OCI-LY3 (cell line): ENCODE data around the gene TRIP11.

Experiments used
- H2AFZ ChIP-seq: fragments of 200-600, 300-600 bp; shearing (Covaris generic); 2 replicates; pipeline ENCODE4 v1.6.0; 2014; ENCODE audit warnings: antibody characterized with exemption, low read depth, low read length
- H3K27ac ChIP-seq: fragments of 200-600, 300-600 bp; sonication (generic); 2 replicates; pipeline ENCODE4 v1.5.1; 2014; ENCODE audit warnings: mild to moderate bottlenecking, low read length, moderate library complexity, mixed read lengths
- H3K27me3 ChIP-seq: fragments of 200-600, 300-600 bp; sonication (generic); 2 replicates; pipeline ENCODE4 v1.6.1; 2014; ENCODE audit warnings: low read depth, low read length, mixed read lengths
- H3K36me3 ChIP-seq: fragments of 200-600, 300-600 bp; sonication (generic); replicated peaks from 2 replicates; pipeline ENCODE3; 2014; ENCODE audit warnings: low read depth, low read length, mixed read lengths
- H3K4me1 ChIP-seq: fragments of 300-600, 200-600 bp; sonication (generic); 2 replicates; pipeline ENCODE4 v1.6.1; 2014; ENCODE audit warnings: low read length, mixed read lengths
- H3K4me2 ChIP-seq: fragments of 200-600, 300-600 bp; sonication (generic); 2 replicates; pipeline ENCODE4 v1.6.1; 2014; ENCODE audit warnings: low read length, mixed read lengths
- H3K4me3 ChIP-seq: fragments of 300-600, 200-600 bp; sonication (generic); 2 replicates; pipeline ENCODE4 v1.5.1; 2014; ENCODE audit warnings: antibody characterized with exemption, mild to moderate bottlenecking, low read length, moderate library complexity
- H3K79me2 ChIP-seq: fragments of 300-600, 200-600 bp; shearing (Covaris generic); 2 replicates; pipeline ENCODE4 v1.6.1; 2014; ENCODE audit warnings: mild to moderate bottlenecking, low read length, mixed read lengths
- H3K9ac ChIP-seq: fragments of 300-600, 200-600 bp; shearing (Covaris generic); 2 replicates; pipeline ENCODE4 v1.6.0; 2014; ENCODE audit warnings: mild to moderate bottlenecking, low read length, moderate library complexity
- H3K9me3 ChIP-seq: fragments of 200-600, 300-600 bp; shearing (Covaris generic); 2 replicates; pipeline ENCODE4 v1.6.1; 2014; ENCODE audit warnings: low read length, mixed read lengths; ENCODE audit not compliant: insufficient read depth
- H4K20me1 ChIP-seq: fragments of 200-600, 300-600 bp; sonication (generic); 2 replicates; pipeline ENCODE4 v1.6.1; 2016; ENCODE audit warnings: low read length, mixed read lengths; ENCODE audit not compliant: insufficient read depth
- EZH2phosphoT487 ChIP-seq: fragments of 200-600 bp; shearing (Covaris generic); IDR thresholded peaks from 2 replicates; pipeline ENCODE4 v1.6.1; 2018; ENCODE audit warnings: antibody characterized with exemption, mixed run types, low read depth
- TF ChIP-seq, protein P1 (sequence below): fragments of 200-600, 300-600 bp; sonication (generic); IDR thresholded peaks from 2 replicates; pipeline ENCODE4 v1.5.1; 2014; ENCODE audit warnings: antibody characterized with exemption, low read length, low read depth

Gene TRIP11

DNA sequence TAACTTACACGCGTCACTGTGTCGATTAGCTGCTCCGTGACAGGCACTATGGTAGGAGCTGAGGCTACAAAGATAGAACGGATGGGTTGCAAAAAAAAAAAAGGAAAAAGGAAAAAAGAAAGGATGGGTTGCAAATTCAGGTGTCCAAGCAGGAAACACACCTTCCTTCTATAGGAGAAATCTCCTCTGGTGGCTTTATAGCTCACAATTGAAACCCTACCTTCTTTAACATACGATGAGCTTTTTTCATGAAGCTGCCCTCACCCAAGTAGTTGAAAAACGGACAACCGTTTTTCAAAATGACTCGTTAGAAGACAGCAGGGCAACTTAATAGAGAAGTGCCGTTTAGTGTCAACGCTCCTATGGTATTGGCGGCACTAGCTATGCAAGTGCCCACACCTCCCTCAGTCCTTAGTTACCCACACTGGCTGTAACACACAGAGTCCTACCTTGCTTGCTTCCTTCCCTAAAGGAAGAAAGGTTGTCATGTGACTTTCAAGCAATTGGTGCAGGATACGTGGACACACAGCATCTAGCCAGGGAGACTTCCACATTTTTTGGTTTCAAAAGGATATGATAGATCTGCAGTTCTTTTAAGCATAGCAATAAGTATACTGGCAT lies 682 bp upstream of the TRIP11 start:
- Histone ChIP-seq H3K36me3 (peaks cover 8% of the 10 kb centered on the region), H3K4me2 (peak overlapping the region; percentile 93), H3K4me1 (peaks cover 14% of the 10 kb centered on the region), H4K20me1 (peaks cover 24% of the 10 kb centered on the region), H3K27me3 (no peaks in the 10 kb centered on the region), H3K9me3 (no peaks in the 10 kb centered on the region), H3K4me3 (peak overlapping the region; percentile 85), H3K9ac (peak overlapping the region; percentile 90), H3K79me2 (peaks cover 56% of the 10 kb centered on the region), H2AFZ (peak overlapping the region; percentile 82), H3K27ac (peak overlapping the region; percentile 70)
- TF ChIP-seq, protein P1, sequence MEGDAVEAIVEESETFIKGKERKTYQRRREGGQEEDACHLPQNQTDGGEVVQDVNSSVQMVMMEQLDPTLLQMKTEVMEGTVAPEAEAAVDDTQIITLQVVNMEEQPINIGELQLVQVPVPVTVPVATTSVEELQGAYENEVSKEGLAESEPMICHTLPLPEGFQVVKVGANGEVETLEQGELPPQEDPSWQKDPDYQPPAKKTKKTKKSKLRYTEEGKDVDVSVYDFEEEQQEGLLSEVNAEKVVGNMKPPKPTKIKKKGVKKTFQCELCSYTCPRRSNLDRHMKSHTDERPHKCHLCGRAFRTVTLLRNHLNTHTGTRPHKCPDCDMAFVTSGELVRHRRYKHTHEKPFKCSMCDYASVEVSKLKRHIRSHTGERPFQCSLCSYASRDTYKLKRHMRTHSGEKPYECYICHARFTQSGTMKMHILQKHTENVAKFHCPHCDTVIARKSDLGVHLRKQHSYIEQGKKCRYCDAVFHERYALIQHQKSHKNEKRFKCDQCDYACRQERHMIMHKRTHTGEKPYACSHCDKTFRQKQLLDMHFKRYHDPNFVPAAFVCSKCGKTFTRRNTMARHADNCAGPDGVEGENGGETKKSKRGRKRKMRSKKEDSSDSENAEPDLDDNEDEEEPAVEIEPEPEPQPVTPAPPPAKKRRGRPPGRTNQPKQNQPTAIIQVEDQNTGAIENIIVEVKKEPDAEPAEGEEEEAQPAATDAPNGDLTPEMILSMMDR = no peak
- TF ChIP-seq EZH2phosphoT487 = no peak

DNA sequence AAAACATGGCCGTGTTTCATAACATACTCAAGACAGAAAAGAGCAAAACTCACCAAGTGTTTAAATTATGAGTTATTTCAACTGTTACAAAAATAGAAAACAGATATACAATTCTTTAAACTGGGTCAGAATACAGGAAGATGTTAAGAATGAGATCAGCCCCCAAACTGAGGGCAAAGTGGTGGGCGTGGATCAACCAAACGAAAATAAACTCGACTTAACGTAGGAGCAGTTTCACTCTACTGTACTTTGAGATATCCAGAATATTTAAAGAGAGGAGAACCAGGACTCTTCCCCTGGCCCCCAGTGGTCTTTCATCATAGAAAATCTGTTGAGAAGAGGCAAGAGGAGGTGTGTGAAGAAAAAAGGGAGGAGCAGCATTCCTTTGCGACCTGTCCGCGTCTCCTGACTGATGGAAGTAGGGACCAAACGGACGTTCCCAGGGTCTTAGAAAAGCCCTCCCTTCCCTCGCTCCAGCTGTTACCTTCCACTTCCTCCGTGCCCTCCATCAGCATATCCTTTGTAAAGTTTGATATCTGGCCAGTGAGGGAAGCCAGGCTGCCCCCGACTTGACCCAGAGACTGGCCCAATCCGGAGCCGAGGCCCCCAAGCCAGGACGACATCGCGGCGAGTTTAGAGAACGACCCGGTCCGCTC lies 668 bp downstream of the TRIP11 start:
- peak overlapping the region; percentile 70 for H3K27ac ChIP-seq
- no peaks in the 10 kb centered on the region for H3K27me3 ChIP-seq
- H3K4me2 ChIP-seq = peak overlapping the region; percentile 69
- H3K9ac ChIP-seq = peak overlapping the region; percentile 90
- TF ChIP-seq, protein P1 = no peak
- H4K20me1 ChIP-seq = peaks cover 24% of the 10 kb centered on the region
- no peaks in the 10 kb centered on the region for H3K9me3 ChIP-seq
- H3K4me3 ChIP-seq = peak overlapping the region; percentile 85
- peaks cover 66% of the 10 kb centered on the region for H3K79me2 ChIP-seq
- peaks cover 14% of the 10 kb centered on the region for H3K4me1 ChIP-seq
- peak overlapping the region; percentile 82 for H2AFZ ChIP-seq
- peaks cover 12% of the 10 kb centered on the region for H3K36me3 ChIP-seq

DNA sequence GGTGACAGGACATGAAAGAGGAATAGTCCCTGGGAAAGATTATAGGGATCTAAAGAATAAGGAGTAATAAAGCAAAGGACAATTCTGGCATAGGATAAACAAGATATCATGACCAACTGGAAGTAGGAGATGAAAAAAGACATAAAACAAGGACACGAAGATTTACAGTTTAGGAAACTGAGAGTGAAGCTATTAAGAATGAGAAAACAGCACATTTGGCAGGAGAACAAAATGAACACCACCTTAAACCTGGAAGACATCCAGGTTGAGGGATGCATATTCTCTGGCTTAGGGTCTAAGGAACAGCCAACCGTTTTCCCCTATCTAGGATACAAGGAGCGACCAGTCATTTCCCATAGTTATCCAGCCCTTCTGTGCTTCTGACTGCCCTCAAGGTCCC lies 1.9 kb downstream of the TRIP11 start:
- H3K4me3 ChIP-seq = no peak overlapping the region

DNA sequence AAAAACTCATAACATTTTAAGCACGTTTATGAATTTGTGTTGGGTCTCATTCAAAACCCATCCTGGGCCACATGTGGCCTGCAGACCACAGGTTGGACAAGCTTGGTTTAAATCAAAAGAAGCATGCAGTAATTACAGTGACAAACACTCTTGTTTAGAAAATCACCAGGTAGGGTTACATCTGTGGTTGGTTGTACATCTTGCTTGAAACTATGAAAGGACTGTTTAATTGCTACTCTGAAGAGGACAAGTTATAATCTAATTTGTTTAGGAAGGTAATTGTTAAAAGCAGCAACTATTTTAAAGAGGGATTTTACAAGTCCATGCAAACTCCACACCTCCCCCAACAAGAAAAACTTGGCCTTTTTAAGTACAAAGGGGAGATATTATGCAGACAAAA lies 4.0 kb downstream of the TRIP11 start:
- no peak for TF ChIP-seq EZH2phosphoT487
- Histone ChIP-seq H3K4me3 (no peak overlapping the region), H4K20me1 (peaks cover 24% of the 10 kb centered on the region)

More for the DNA sequence above, 1.9 kb downstream of the TRIP11 start:
- no peak overlapping the region for H3K27ac ChIP-seq
- peaks cover 72% of the 10 kb centered on the region for H3K79me2 ChIP-seq
- no peaks in the 10 kb centered on the region for H3K27me3 ChIP-seq
- H3K9me3 ChIP-seq = no peaks in the 10 kb centered on the region
- peaks cover 24% of the 10 kb centered on the region for H4K20me1 ChIP-seq
- peaks cover 13% of the 10 kb centered on the region for H3K36me3 ChIP-seq
- H3K9ac ChIP-seq = no peak overlapping the region
- peaks cover 14% of the 10 kb centered on the region for H3K4me1 ChIP-seq
- no peak overlapping the region for H2AFZ ChIP-seq
- peak overlapping the region; percentile 69; the same call in 1 of the 2 replicates for H3K4me2 ChIP-seq
- TF ChIP-seq, protein P1 = no peak
- no peak for TF ChIP-seq EZH2phosphoT487

More for the DNA sequence above, 4.0 kb downstream of the TRIP11 start:
- Histone ChIP-seq H3K36me3 (peaks cover 15% of the 10 kb centered on the region), H3K27ac (no peak overlapping the region), H3K9me3 (no peaks in the 10 kb centered on the region), H3K27me3 (no peaks in the 10 kb centered on the region), H3K9ac (no peak overlapping the region), H3K79me2 (peaks cover 68% of the 10 kb centered on the region), H3K4me1 (peaks cover 10% of the 10 kb centered on the region), H2AFZ (no peak overlapping the region), H3K4me2 (no peak overlapping the region)
